Measurements from ENCODE around the gene CTXND1.
A peak's percentile ranks its signal among the peaks of the same experiment; 100 is the strongest.

Gene CTXND1

GRCh38 chr15:80260551-80260950, 8.5 kb upstream of the CTXND1 start:
- no peak for FAIRE-seq
- DNase-seq (ENCODE audit: extremely low spot score, insufficient read length, low read depth), result no peak

DNA sequence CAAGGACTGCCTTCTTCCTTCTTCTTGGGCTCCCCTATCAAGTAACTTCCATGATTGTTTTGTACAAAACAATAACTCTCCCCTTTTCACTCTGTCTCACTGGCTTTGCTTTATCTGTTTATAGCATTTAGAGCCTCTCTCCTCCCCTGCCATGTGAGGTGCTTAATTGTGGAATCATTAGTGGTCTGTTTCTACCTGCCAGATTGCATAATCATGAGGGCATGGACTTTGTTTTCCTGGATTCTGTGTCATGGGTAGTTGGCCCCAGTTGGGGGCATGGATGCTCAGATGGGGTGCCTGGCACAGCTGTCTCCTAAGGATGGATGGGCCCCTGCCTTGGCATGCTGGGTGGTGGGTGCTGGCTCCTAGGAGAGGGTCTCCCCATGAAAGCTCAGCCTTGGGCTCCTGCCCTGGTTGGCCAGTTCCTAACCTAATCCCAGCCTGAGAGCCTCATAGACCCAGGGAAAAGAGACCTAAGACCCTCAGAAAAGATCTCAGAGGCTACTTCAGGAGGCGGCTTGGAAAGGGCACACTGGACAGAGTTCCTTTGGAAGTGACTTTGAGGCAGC, 8.0 kb upstream of the CTXND1 start:
- no peak for FAIRE-seq
- no peak for DNase-seq (ENCODE audit: extremely low spot score, insufficient read length, low read depth)

DNA sequence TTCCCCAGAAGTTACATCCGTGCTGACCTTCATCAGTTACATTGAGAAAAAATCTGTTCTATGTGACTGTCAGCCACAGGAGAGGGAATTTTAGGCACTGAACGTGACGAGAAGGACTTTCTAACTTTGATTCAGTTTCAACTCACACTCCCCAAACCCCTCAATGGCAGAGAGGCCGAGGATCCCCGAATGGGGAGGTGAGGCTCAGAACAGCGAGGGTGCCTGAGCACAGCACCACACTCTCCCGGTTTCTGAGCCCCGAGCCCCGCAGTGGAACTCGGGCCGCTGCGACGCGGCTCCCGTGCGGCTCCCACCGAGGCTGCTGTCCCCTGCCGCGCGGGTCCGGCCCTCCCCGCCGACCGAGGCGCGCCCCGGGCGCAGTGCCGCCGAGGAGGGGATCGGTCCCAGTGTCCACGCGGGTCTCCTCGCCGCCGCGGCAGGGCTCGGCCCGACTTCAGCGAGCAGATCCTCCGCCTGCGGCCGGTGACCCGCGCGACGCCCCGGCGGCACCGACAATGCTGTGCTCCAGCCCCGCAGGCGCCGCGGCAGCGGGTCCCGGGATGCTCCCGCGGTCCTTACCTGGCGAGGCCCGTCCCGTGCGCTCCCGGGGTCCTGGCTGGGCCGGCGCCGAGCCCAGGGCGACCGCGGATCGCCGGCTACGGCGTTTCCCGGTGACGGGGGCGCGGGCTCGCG, 439 bp downstream of the CTXND1 start:
- no peak for DNase-seq (ENCODE audit: extremely low spot score, insufficient read length, low read depth)
- FAIRE-seq, result no peak

GRCh38 chr15:80250614-80251427, 1.2 kb downstream of the CTXND1 start:
- no peak for DNase-seq (ENCODE audit: extremely low spot score, insufficient read length, low read depth)
- FAIRE-seq, result no peak

DNA sequence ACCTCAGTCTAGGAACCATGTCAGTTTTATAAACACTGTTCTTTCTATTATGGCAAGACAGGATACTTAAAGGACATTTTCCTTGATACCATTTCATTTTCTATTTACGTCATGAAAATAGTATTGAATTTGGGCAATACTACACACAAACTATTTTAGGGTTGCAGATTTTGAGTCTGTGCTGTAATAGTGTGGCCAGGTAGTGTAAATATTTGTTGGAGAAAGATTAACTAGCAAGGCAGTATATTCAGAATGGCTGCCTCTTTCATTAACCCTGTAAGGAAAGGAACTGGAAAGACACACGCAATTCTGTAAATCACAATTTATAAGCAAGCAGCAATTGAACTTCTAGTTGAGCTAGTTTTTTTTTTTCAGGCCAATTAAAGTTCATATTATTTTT, 2.0 kb downstream of the CTXND1 start:
- no peak for DNase-seq (ENCODE audit: extremely low spot score, insufficient read length, low read depth)
- no peak for FAIRE-seq

DNA sequence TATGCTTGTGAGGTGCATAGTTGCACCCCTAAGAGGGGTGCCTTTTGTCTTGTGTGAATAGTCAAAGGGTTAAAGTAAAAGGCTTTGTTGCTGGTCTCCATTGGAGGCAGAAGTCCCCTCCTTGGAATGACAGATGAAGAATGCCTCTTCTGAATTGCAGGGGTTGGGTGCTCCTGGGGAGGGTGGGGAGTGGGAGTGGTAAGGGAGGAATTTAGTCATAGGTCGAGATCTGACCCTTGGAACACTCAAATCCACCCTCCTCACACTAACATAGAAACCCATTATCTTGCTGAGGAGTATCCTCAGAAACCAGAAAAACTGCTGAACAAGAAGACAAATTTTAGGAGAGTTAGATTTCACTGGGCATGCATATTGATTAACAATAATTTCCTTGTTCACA, 4.7 kb downstream of the CTXND1 start:
- FAIRE-seq (no peak), DNase-seq (ENCODE audit: extremely low spot score, insufficient read length, low read depth) (no peak)

- FAIRE-seq (no peak), DNase-seq (ENCODE audit: extremely low spot score, insufficient read length, low read depth) (no peak)
Measured at GRCh38 chr15:80246425-80246894, 5.6 kb downstream of the CTXND1 start.

GRCh38 chr15:80242802-80243201, 9.2 kb downstream of the CTXND1 start:
- no peak for FAIRE-seq
- DNase-seq (ENCODE audit: extremely low spot score, insufficient read length, low read depth), result no peak

GRCh38 chr15:80242132-80242769, 9.8 kb downstream of the CTXND1 start:
- DNase-seq (ENCODE audit: extremely low spot score, insufficient read length, low read depth) (no peak), FAIRE-seq (no peak)

GRCh38 chr15:80241508-80241907, 10.5 kb downstream of the CTXND1 start:
- DNase-seq (ENCODE audit: extremely low spot score, insufficient read length, low read depth), result no peak
- no peak for FAIRE-seq

- DNase-seq (ENCODE audit: extremely low spot score, insufficient read length, low read depth) (no peak), FAIRE-seq (no peak)
Measured at GRCh38 chr15:80240276-80240675, 11.7 kb downstream of the CTXND1 start.

GRCh38 chr15:80234883-80235282, 17.1 kb downstream of the CTXND1 start:
- peak; percentile 76 for FAIRE-seq
- no peak for DNase-seq (ENCODE audit: extremely low spot score, insufficient read length, low read depth)

DNA sequence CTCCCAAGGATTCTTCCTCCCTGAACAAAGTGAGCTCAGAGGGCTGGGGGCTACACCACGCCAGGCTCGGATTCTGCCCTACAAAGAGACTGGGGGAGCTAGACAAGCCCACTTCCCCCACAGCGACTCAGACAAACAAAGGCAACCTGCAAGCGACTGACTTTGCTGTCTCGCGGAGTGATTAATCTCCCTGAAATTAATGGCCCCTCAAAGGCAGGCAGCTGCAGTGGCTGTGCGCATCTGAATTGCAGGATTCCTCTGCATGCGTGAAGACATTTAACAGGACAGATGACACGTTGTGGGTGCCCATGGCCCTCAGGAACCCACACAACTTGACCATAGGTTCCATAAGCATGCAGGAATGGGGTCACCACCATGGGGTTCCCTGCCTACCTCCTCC, 18.4 kb downstream of the CTXND1 start:
- no peak for DNase-seq (ENCODE audit: extremely low spot score, insufficient read length, low read depth)
- FAIRE-seq, result no peak

GRCh38 chr15:80231371-80231770, 20.6 kb downstream of the CTXND1 start:
- DNase-seq (ENCODE audit: extremely low spot score, insufficient read length, low read depth), result no peak
- FAIRE-seq, result no peak

GRCh38 chr15:80228959-80229610, 22.9 kb downstream of the CTXND1 start:
- DNase-seq (ENCODE audit: extremely low spot score, insufficient read length, low read depth) (no peak), FAIRE-seq (no peak)

GRCh38 chr15:80219955-80220354, 32.1 kb downstream of the CTXND1 start:
- FAIRE-seq, result no peak
- DNase-seq (ENCODE audit: extremely low spot score, insufficient read length, low read depth), result no peak

GRCh38 chr15:80217327-80217900, 34.6 kb downstream of the CTXND1 start:
- DNase-seq (ENCODE audit: extremely low spot score, insufficient read length, low read depth) (no peak), FAIRE-seq (no peak)

DNA sequence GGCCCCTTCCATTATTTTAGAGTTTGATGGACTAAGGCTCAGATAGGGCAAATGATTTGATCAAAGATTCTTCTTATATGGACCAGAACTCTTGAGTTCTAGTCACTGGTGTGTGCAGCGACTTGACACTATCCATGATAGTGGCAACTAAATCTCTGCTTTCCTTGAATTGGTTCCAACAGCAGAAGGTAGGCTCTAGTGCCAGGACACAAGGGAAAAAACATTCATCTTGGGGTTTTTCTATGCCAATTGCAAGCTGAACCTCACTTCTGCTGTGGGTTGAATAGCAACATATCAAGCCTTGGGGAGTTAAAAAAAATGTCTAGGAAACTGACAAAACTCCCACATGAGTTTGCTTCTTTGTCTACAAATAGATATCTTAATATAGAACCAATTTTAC, 35.1 kb downstream of the CTXND1 start:
- FAIRE-seq (no peak), DNase-seq (ENCODE audit: extremely low spot score, insufficient read length, low read depth) (no peak)

- FAIRE-seq (no peak), DNase-seq (ENCODE audit: extremely low spot score, insufficient read length, low read depth) (no peak)
Measured at GRCh38 chr15:80216141-80216540, 35.9 kb downstream of the CTXND1 start.

GRCh38 chr15:80214910-80215309, 37.1 kb downstream of the CTXND1 start:
- FAIRE-seq (no peak), DNase-seq (ENCODE audit: extremely low spot score, insufficient read length, low read depth) (no peak)
